ENCODE data around the gene TKTL1.

TKTL1 gene

GRCh38 chrX:154357205-154357604 is 61.6 kb downstream of the TKTL1 start:
- no peaks in the 10 kb centered on the region; the same call in 1 of the 2 replicates for H3K4me1 ChIP-seq (ENCODE audit: insufficient read depth, low read length)
- H3K9ac ChIP-seq (ENCODE audit: low read depth, low read length) = no peak overlapping the region
- TF ChIP-seq EZH2 (IDR thresholded peaks at IDR 0.05; ENCODE audit: borderline replicate concordance, low read depth, low read length, severe bottlenecking) = no peak
- TF ChIP-seq, protein P1, sequence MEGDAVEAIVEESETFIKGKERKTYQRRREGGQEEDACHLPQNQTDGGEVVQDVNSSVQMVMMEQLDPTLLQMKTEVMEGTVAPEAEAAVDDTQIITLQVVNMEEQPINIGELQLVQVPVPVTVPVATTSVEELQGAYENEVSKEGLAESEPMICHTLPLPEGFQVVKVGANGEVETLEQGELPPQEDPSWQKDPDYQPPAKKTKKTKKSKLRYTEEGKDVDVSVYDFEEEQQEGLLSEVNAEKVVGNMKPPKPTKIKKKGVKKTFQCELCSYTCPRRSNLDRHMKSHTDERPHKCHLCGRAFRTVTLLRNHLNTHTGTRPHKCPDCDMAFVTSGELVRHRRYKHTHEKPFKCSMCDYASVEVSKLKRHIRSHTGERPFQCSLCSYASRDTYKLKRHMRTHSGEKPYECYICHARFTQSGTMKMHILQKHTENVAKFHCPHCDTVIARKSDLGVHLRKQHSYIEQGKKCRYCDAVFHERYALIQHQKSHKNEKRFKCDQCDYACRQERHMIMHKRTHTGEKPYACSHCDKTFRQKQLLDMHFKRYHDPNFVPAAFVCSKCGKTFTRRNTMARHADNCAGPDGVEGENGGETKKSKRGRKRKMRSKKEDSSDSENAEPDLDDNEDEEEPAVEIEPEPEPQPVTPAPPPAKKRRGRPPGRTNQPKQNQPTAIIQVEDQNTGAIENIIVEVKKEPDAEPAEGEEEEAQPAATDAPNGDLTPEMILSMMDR (IDR thresholded peaks at IDR 0.05; ENCODE audit: borderline replicate concordance, extremely low read depth, low read length, poor library complexity, severe bottlenecking) = no peak
- no peak for ATAC-seq (ENCODE audit: insufficient read depth, low read depth)
- H4K20me1 ChIP-seq (ENCODE audit: insufficient read depth, low read length) = peaks cover 87% of the 10 kb centered on the region
- no peak overlapping the region for H3K27ac ChIP-seq (ENCODE audit: low read length)
- H3K79me2 ChIP-seq (ENCODE audit: insufficient read depth, low read length) = peaks cover 27% of the 10 kb centered on the region
- H3K36me3 ChIP-seq (ENCODE audit: insufficient read depth, low read length) = peaks cover 98% of the 10 kb centered on the region
- no peaks in the 10 kb centered on the region for H3K9me3 ChIP-seq (ENCODE audit: insufficient read depth, low read length, severe bottlenecking)
- no peak overlapping the region for H2AFZ ChIP-seq (ENCODE audit: low read depth, low read length)
- no peaks in the 10 kb centered on the region for H3K27me3 ChIP-seq (ENCODE audit: insufficient read depth, low read length, poor library complexity)
- H3K4me2 ChIP-seq (ENCODE audit: insufficient read depth, low read length) = no peak overlapping the region
- no peak overlapping the region for H3K4me3 ChIP-seq (ENCODE audit: low read depth in 1 of 2, low read length in 2 of 2)
- DNase-seq = no peak

DNA sequence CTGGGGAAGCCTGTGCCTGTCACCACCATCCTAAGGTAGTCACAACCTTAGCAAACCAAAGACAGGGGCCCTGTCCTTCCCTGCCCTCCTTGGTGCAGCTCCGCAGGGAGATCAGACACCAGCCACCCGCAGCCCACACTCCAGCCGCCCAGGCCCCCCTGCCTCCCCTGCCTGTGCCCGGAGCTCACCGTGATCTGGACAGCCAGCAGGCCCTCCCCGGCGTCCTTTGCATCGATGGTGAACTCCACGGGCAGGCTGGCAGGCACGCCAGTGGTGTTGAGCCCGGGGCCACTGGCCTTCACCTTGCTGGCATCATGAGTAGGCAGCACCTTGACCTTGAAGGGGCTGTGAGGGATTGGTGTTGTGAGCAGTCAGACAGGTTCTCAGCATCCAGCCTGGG is 62.4 kb downstream of the TKTL1 start:
- H3K9me3 ChIP-seq (ENCODE audit: insufficient read depth, low read length, severe bottlenecking) = no peaks in the 10 kb centered on the region
- H3K79me2 ChIP-seq (ENCODE audit: insufficient read depth, low read length) = peaks cover 34% of the 10 kb centered on the region
- H3K36me3 ChIP-seq (ENCODE audit: insufficient read depth, low read length) = peaks cover 98% of the 10 kb centered on the region
- H3K4me2 ChIP-seq (ENCODE audit: insufficient read depth, low read length) = no peak overlapping the region
- TF ChIP-seq EZH2 (IDR thresholded peaks at IDR 0.05; ENCODE audit: borderline replicate concordance, low read depth, low read length, severe bottlenecking) = no peak
- TF ChIP-seq, protein P1 (IDR thresholded peaks at IDR 0.05; ENCODE audit: borderline replicate concordance, extremely low read depth, low read length, poor library complexity, severe bottlenecking) = no peak
- no peaks in the 10 kb centered on the region for H3K27me3 ChIP-seq (ENCODE audit: insufficient read depth, low read length, poor library complexity)
- ATAC-seq (ENCODE audit: insufficient read depth, low read depth) = no peak
- H3K27ac ChIP-seq (ENCODE audit: low read length) = no peak overlapping the region
- peaks cover 86% of the 10 kb centered on the region for H4K20me1 ChIP-seq (ENCODE audit: insufficient read depth, low read length)
- H3K4me1 ChIP-seq (ENCODE audit: insufficient read depth, low read length) = no peaks in the 10 kb centered on the region; the same call in 1 of the 2 replicates
- no peak for DNase-seq
- no peak overlapping the region for H2AFZ ChIP-seq (ENCODE audit: low read depth, low read length)
- H3K9ac ChIP-seq (ENCODE audit: low read depth, low read length) = no peak overlapping the region
- no peak overlapping the region for H3K4me3 ChIP-seq (ENCODE audit: low read depth in 1 of 2, low read length in 2 of 2)

DNA sequence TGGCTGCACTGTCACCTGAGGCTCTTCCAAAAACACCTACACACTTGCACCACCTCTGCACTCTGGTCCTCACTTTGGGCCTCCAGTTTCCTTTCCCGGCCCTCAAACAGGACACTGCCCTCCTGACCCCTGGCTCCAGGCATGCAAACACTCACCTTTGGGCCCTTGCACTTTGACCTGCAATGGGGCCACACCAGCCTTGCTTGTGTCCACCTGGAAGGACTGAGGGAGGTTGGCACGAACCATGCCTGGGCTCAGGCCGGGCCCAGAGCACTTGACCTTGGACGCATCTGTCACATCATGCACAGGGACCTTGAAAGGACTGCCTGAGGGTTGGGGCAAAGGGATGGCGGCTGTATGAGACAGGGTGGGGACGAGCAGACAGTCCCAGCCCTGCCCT is 63.2 kb downstream of the TKTL1 start:
- Histone ChIP-seq H3K9me3 (ENCODE audit: insufficient read depth, low read length, severe bottlenecking) (no peaks in the 10 kb centered on the region), H4K20me1 (ENCODE audit: insufficient read depth, low read length) (peaks cover 81% of the 10 kb centered on the region), H3K79me2 (ENCODE audit: insufficient read depth, low read length) (peaks cover 36% of the 10 kb centered on the region), H3K4me1 (ENCODE audit: insufficient read depth, low read length) (no peaks in the 10 kb centered on the region; the same call in 1 of the 2 replicates), H2AFZ (ENCODE audit: low read depth, low read length) (no peak overlapping the region), H3K36me3 (ENCODE audit: insufficient read depth, low read length) (peaks cover 93% of the 10 kb centered on the region), H3K9ac (ENCODE audit: low read depth, low read length) (no peak overlapping the region), H3K27ac (ENCODE audit: low read length) (no peak overlapping the region), H3K4me2 (ENCODE audit: insufficient read depth, low read length) (no peak overlapping the region), H3K4me3 (ENCODE audit: low read depth in 1 of 2, low read length in 2 of 2) (no peak overlapping the region), H3K27me3 (ENCODE audit: insufficient read depth, low read length, poor library complexity) (no peaks in the 10 kb centered on the region)
- DNase-seq (no peak), ATAC-seq (ENCODE audit: insufficient read depth, low read depth) (no peak)
- TF ChIP-seq, protein P1 (IDR thresholded peaks at IDR 0.05; ENCODE audit: borderline replicate concordance, extremely low read depth, low read length, poor library complexity, severe bottlenecking) = no peak
- no peak for TF ChIP-seq EZH2 (IDR thresholded peaks at IDR 0.05; ENCODE audit: borderline replicate concordance, low read depth, low read length, severe bottlenecking)

Measured in DND-41 (cell line).